ENCODE measurements around the gene PCDHB8.
"Not testable (repeated sequence)": the region's sequence is repeated elsewhere in the genome, so short reads cannot be mapped to it uniquely, and the experiment has no call there.

The PCDHB8 gene

DNA sequence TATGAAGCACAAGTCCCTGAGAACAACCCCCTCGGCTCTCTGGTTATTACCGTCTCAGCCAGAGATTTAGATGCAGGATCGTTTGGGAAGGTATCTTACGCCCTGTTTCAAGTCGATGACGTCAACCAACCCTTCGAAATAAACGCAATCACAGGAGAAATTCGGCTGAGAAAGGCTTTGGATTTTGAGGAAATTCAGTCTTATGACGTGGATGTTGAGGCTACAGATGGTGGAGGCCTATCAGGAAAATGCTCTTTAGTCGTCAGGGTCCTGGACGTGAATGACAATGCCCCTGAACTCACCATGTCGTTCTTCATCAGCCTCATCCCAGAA is 26.6 kb upstream of the PCDHB8 start:
- Mint-ChIP-seq H3K4me1 (no peaks in the 10 kb centered on the region), H3K4me3 (no peak overlapping the region), H3K27ac (no peak overlapping the region), H3K36me3 (ENCODE audit: low read depth) (peaks cover 59% of the 10 kb centered on the region), H3K9me3 (peaks cover 79% of the 10 kb centered on the region), H3K27me3 (ENCODE audit: low read depth, poor library complexity) (no peaks in the 10 kb centered on the region)
- no peak for DNase-seq
- TF ChIP-seq, protein P1, sequence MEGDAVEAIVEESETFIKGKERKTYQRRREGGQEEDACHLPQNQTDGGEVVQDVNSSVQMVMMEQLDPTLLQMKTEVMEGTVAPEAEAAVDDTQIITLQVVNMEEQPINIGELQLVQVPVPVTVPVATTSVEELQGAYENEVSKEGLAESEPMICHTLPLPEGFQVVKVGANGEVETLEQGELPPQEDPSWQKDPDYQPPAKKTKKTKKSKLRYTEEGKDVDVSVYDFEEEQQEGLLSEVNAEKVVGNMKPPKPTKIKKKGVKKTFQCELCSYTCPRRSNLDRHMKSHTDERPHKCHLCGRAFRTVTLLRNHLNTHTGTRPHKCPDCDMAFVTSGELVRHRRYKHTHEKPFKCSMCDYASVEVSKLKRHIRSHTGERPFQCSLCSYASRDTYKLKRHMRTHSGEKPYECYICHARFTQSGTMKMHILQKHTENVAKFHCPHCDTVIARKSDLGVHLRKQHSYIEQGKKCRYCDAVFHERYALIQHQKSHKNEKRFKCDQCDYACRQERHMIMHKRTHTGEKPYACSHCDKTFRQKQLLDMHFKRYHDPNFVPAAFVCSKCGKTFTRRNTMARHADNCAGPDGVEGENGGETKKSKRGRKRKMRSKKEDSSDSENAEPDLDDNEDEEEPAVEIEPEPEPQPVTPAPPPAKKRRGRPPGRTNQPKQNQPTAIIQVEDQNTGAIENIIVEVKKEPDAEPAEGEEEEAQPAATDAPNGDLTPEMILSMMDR (IDR thresholded peaks at IDR 0.05), result no peak

DNA sequence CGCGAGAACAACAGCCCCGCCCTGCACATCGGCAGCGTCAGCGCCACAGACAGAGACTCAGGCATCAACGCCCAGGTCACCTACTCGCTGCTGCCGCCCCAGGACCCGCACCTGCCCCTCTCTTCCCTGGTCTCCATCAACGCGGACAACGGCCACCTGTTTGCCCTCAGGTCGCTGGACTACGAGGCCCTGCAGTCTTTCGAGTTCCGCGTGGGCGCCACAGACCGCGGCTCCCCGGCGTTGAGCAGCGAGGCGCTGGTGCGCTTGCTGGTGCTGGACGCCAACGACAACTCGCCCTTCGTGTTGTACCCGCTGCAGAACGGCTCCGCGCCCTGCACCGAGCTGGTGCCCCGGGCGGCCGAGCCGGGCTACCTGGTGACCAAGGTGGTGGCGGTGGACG is 26.0 kb upstream of the PCDHB8 start:
- not testable (repeated sequence) for H3K4me3 Mint-ChIP-seq; DNase-seq; H3K27me3 Mint-ChIP-seq (ENCODE audit: low read depth, poor library complexity); H3K4me1 Mint-ChIP-seq; H3K27ac Mint-ChIP-seq
- Mint-ChIP-seq H3K36me3 (ENCODE audit: low read depth) (peaks cover 65% of the 10 kb centered on the region), H3K9me3 (peaks cover 80% of the 10 kb centered on the region)

DNA sequence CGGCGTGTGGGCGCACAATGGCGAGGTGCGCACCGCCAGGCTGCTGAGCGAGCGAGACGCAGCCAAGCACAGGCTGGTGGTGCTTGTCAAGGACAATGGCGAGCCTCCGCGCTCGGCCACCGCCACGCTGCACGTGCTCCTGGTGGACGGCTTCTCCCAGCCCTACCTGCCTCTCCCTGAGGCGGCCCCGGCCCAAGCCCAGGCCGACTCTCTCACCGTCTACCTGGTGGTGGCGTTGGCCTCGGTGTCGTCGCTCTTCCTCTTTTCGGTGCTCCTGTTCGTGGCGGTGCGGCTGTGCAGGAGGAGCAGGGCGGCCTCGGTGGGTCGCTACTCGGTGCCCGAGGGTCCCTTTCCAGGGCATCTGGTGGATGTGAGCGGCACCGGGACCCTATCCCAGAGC is 25.5 kb upstream of the PCDHB8 start:
- H3K9me3 Mint-ChIP-seq, result peaks cover 85% of the 10 kb centered on the region
- peaks cover 70% of the 10 kb centered on the region for H3K36me3 Mint-ChIP-seq (ENCODE audit: low read depth)
- not testable (repeated sequence) for H3K27ac Mint-ChIP-seq; DNase-seq; H3K27me3 Mint-ChIP-seq (ENCODE audit: low read depth, poor library complexity); H3K4me3 Mint-ChIP-seq; H3K4me1 Mint-ChIP-seq

DNA sequence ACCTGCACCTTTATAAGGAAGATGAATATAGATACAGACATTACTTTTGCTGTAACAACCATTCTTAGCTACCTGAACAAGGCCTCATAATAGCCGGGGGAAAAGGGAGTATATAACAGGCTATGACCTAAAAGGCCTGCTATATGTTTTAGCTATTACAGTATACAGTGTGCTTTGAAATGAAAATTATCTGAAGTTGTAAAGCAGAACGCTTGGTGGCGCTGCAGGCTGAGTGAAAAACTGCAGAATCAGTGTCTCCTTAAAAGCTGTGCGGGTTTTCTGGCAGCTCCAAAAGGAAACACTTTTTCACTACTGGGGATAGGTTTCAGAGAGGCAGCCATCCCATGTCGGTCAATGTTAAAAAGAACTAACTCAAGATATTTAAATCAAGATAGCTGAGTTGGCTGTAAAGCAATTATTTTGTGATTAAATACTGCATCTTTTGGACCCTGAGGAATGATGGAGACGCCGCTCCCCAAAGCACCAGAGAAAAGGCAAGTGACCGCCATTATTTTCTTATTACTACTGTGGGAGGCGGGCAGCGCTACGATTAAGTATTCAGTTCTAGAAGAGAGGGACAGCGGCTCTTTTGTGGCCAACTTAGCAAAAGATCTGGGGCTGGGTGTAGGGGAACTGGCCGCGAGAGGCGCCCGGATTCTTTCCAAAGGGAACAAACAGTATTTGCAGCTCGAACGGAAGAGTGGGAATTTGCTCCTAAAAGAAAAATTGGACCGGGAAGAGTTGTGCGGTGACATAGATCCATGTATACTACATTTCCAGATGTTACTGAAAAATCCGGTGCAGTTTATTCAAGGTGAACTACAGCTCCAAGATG is 21.8 kb upstream of the PCDHB8 start:
- H3K4me3 Mint-ChIP-seq, result no peak overlapping the region
- peaks cover 79% of the 10 kb centered on the region for H3K9me3 Mint-ChIP-seq
- H3K36me3 Mint-ChIP-seq (ENCODE audit: low read depth), result peaks cover 60% of the 10 kb centered on the region
- peaks cover 4% of the 10 kb centered on the region for H3K27me3 Mint-ChIP-seq (ENCODE audit: low read depth, poor library complexity)
- no peaks in the 10 kb centered on the region for H3K4me1 Mint-ChIP-seq
- TF ChIP-seq, protein P1 (IDR thresholded peaks at IDR 0.05), result no peak
- H3K27ac Mint-ChIP-seq, result no peak overlapping the region
- DNase-seq, result no peak

DNA sequence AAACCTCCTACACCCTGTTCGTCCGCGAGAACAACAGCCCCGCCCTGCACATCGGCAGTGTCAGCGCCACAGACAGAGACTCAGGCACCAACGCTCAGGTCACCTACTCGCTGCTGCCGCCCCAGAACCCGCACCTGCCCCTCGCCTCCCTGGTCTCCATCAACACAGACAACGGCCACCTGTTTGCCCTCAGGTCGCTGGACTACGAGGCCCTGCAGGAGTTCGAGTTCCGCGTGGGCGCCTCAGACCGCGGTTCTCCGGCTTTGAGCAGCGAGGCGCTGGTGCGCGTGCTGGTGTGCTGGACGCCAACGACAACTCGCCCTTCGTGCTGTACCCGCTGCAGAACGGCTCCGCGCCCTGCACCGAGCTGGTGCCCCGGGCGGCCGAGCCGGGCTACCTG is 20.2 kb upstream of the PCDHB8 start:
- H3K4me1 Mint-ChIP-seq; H3K27me3 Mint-ChIP-seq (ENCODE audit: low read depth, poor library complexity); DNase-seq; H3K4me3 Mint-ChIP-seq; H3K27ac Mint-ChIP-seq: not testable (repeated sequence)
- Mint-ChIP-seq H3K36me3 (ENCODE audit: low read depth) (peaks cover 50% of the 10 kb centered on the region), H3K9me3 (peaks cover 67% of the 10 kb centered on the region)

DNA sequence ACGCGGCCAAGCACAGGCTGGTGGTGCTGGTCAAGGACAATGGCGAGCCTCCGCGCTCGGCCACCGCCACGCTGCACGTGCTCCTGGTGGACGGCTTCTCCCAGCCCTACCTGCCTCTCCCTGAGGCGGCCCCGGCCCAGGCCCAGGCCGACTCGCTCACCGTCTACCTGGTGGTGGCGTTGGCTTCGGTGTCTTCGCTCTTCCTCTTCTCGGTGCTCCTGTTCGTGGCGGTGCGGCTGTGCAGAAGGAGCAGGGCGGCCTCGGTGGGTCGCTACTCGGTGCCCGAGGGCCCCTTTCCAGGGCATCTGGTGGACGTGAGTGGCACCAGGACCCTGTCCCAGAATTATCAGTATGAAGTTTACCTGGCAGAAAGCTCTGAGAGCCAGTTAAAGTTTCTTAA is 19.7 kb upstream of the PCDHB8 start:
- peaks cover 44% of the 10 kb centered on the region for H3K36me3 Mint-ChIP-seq (ENCODE audit: low read depth)
- not testable (repeated sequence) for H3K4me3 Mint-ChIP-seq; H3K27ac Mint-ChIP-seq; DNase-seq; H3K4me1 Mint-ChIP-seq; H3K27me3 Mint-ChIP-seq (ENCODE audit: low read depth, poor library complexity)
- peaks cover 65% of the 10 kb centered on the region for H3K9me3 Mint-ChIP-seq

DNA sequence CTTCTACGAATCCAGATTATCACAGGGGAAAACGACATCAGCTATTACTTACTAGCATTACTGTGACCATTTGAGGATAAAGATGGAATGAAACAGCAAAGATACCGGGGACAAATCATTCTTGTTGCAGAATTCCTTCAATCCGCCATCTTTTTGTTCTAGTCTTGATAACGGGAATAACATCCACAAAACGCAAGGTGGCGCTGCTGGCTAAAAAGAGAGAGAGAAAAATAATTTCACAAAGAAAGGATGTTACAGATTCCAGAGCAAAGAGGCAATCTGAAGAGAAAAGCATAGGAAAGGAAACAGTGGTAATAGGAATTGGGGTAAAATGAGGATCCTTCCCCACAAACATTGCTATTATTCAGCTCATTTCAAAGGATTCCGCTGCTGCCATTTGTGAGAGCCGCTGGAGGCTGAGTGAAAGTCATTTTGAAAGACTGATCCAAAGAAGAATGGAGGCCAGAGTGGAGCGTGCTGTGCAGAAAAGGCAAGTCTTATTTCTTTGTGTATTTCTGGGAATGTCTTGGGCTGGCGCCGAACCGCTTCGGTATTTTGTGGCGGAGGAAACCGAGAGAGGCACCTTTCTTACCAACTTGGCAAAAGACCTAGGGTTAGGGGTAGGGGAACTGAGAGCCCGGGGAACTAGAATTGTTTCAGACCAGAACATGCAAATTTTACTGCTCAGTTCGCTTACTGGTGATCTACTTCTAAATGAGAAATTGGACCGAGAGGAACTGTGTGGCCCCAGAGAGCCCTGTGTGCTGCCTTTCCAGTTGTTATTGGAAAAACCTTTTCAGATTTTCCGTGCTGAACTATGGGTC is 5.0 kb upstream of the PCDHB8 start, which contains the start of gene PCDHB7:
PCDHB7 (plus strand) TSS at position 264 of the 824 bp plus-strand sequence; CDS start at position 456, 192 bp downstream.
- TF ChIP-seq, protein P1 (IDR thresholded peaks at IDR 0.05), result peak; percentile 24
- no peak within 1 kb of the TSS for H3K4me3 Mint-ChIP-seq
- H3K27me3 Mint-ChIP-seq (ENCODE audit: low read depth, poor library complexity), result no peaks in the 10 kb centered on the region
- no peaks in the 10 kb centered on the region for H3K4me1 Mint-ChIP-seq
- H3K36me3 Mint-ChIP-seq (ENCODE audit: low read depth), result peaks cover 28% of the 10 kb centered on the region
- peaks cover 55% of the 10 kb centered on the region for H3K9me3 Mint-ChIP-seq
- peak; percentile 29 for DNase-seq
- H3K27ac Mint-ChIP-seq, result no peak within 1 kb of the TSS

DNA sequence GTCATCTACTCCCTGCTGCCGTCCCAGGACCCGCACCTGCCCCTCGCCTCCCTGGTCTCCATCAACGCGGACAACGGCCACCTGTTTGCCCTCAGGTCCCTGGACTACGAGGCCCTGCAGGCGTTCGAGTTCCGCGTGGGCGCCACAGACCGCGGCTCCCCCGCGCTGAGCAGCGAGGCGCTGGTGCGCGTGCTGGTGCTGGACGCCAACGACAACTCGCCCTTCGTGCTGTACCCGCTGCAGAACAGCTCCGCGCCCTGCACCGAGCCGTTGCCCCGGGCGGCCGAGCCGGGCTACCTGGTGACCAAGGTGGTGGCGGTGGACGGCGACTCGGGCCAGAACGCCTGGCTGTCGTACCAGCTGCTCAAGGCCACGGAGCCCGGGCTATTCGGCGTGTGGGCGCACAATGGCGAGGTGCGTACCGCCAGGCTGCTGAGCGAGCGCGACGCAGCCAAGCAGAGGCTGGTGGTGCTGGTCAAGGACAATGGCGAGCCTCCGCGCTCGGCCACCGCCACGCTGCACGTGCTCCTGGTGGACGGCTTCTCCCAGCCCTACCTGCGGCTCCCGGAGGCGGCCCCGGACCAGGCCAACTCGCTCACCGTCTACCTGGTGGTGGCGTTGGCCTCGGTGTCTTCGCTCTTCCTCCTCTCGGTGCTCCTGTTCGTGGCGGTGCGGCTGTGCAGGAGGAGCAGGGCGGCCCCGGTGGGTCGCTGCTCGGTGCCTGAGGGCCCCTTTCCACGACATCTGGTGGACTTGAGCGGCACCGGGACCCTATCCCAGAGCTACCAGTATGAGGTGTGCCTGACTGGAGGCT is 3.1 kb upstream of the PCDHB8 start:
- not testable (repeated sequence) for H3K4me1 Mint-ChIP-seq; H3K27me3 Mint-ChIP-seq (ENCODE audit: low read depth, poor library complexity); H3K27ac Mint-ChIP-seq; H3K4me3 Mint-ChIP-seq; DNase-seq
- H3K36me3 Mint-ChIP-seq (ENCODE audit: low read depth), result peaks cover 17% of the 10 kb centered on the region
- H3K9me3 Mint-ChIP-seq, result peaks cover 38% of the 10 kb centered on the region

All from nephron progenitor cell (in vitro differentiated cells).